ENCODE data around the gene LRRC14B.
"Not testable (repeated sequence)": the region's sequence is repeated elsewhere in the genome, so short reads cannot be mapped to it uniquely, and the experiment has no call there.

The LRRC14B gene

DNA sequence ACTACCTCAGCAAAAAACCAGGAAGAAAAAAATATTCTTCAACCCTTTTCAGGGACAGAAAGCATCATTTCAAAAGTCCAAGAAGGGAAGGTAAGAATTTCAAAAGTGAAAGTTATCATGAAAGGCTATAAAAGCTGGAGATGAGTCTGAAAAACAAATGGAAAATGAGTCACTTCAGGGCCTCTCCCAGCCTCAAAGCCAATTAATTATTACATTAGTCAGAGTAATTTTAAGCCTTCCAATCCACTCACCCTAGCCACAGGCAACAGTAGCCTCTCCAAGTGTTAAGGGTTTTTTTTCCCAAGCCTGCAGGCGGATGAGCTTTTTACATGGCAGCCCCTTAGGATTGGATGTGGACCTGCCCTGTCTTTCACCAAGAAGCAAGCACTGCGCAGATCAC is 24.0 kb downstream of the LRRC14B start:
- not testable (repeated sequence) for DNase-seq

DNA sequence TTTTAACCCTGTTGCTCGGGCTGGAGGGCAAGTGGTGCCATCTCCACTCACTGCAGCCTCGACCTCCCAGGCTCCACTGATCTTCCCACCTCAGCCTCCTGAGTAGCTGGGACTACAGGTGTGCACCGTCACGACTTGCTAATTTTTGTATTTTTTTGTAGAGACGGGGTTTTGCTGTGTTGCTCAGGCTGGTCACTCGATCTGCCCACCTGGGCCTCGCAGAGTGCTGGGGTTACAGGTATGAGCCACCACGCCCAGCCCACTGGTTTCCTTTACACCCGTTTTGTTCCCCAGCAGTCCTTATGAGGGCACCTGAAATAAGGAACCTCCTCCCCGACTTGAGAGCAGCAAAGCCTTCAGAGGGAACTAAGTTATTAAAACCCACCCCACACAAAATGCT is 24.8 kb downstream of the LRRC14B start:
- DNase-seq, result not testable (repeated sequence)

DNA sequence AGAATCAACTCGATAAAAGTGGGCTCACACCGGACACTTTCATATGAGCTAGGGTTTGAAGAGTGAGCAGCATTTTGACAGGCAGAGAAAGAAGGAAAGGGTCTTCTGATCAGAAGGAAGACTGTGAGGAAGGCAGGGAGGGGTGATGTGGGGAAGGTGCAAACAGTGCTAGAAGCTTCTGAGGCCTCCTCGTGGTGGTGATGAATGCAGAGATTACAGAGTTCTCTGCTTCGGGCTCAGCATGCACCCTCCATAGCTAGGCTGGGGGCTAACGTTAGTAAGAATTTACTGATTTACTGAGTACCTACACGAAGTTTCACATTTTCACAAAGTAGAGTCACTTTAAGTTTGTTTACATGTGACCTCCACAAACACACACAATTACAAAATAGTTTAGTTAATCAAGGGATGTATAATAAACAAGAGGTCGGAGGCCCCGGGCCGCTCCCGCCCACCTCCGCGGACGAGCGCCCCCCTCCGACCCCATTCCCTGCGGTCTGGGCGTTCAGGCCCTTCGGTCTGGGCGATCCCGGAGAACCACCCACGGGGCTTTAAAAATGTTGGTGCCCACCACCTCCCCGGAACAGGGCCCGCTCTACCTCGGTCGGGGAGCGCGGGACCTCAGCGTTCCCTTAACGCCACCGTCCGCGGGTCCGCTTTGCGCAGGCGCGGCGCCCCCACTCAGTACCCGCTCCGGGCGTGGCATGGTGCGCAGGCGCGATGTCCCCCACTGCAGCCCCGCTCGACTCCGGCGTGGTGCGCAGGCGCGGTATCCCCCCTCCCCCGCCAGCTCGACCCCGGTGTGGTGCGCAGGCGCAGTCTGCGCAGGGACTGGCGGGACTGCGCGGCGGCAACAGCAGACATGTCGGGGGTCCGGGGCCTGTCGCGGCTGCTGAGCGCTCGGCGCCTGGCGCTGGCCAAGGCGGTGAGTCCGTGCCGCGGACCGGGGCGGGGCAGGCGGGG is 26.5 kb downstream of the LRRC14B start, which contains the start of the genes CCDC127 and SDHA:
CCDC127 (minus strand) TSS at position 660 of the 963 bp plus-strand sequence. CDS start 1,304 bp downstream, outside the sequence.
SDHA (plus strand) TSS at position 827 of the 963 bp plus-strand sequence; CDS start at position 863, 36 bp downstream.
- DNase-seq, result peak; percentile 91

DNA sequence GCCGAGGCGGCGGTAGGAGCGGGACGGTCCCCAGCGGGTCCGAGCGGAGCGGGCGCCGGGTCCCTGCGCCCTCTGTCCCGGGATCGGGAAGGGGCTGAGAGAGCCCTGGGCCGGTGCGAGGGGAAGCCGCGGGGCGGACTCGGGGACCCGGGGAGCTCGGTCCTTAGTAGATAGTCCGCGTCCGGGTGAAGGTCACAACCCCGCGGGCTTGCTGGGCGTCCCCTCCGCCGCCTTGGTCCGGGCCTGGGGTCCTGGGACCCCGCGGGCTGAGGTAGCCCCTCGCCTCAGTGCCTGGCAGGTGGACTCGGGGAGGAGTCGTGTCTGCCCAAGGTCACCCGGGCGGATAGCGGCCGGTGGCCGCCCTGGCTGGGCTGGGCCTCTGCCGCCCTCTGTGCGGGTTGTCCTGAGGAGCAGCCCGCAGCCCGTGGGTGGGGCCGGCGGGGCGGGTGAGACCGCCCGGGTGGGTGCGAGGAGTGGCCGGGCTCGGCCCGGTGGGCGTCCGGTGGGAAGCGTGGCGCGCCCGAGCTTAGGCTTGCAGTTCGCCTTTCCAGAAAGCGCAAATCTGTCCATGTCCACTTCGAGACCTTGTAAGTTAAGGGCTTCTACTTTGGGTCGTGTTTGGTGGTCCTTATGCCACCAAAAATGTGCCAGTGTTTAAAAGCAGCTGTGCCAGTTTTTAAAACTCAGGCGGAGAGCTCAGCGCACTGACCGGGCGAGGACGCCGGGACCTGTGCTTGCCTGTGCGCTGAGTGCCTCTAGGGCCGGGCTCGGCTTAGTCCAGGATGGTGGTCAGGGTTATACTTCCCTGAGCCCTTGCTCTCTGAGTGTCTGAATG is 27.4 kb downstream of the LRRC14B start:
- peak; percentile 5 for DNase-seq

DNA sequence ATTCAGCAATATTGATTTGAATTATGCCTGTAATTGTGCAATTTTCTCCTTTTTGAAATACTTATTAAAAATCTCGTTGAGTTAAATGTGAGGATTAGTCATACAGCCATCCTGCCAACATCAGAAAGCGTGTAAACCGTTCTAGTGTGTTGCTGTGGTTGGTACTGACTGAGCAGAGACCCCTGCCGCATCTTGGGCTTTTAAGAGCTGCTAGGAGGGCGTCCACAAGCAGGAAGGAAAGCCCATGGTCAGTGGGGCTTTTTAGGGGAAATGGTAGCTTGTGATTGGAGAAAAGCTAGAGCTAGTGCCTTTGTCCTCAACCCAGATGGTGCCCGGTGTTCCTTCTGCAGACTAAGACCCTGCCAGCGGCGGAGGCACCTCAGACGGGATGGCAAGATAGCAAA is 28.2 kb downstream of the LRRC14B start:
- no peak for DNase-seq

DNA sequence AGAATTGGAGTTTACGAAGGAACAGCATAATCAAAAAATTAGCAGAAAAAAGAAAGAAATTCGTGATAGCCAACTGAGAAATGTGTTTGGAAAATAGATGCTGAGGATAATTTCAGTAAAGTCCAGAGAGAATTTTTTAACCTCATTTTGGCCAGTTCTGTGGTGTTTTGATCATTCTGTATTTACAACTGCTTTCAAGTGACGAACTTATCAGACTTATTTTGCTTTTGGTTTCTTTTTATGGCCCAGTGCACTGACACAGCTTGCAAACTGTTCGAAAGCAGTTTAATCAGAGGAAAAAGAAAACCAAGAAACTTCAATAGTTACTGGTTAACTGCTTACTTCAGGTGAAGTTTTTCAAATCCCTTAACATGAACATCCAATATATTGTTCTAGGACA is 28.7 kb downstream of the LRRC14B start:
- no peak for DNase-seq

DNA sequence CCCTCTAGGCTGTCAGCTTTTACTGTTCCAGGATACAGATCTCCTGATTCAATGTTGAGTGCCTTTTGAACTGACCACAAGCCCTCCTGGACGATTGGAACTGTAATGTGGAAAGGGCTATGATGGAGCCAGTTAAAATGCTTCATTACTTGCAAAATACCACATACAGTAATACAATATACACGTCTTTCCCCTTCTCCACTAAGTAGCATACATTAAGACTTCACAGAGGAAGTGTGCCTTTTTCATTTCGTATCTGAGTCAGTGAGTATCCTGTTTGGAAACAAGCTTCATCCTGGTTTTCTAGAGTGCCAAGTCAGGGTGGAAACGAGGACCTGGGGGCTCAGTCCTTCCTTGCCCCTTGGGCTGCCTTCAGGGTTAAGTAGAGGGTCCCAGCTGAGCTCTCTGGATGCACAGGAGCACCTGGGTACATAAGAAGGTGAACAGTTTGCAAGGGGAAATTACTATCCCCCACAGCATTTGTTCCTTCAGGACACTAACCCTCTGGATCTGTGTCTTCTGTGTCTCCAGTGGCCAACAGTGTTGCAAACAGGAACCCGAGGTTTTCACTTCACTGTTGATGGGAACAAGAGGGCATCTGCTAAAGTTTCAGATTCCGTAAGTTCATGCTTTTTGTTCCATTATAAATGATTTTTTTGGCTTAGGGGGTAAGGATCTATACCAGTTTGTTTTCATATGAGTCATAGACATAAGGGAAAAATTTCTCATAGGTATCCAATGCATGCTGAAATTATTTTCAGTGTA is 31.8 kb downstream of the LRRC14B start:
- not testable (repeated sequence) for DNase-seq

DNA sequence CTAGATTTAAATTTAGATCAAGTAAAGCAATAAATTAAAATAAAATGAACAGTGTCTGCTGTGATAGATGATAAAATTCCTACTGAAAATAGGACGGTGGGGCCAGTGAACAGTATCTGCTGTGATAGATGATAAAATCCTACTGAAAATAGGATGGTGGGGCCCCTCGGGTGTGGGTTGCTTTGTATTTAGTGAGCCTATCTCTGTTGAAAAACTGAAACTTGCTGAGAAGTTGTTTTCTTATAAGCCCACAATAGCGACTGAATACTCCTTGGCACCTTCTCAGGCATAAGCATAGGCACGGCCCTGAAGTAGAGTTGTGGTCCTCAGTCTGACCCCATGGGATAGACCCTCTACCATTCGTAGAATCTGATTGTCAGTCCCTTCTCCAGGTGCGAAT is 32.5 kb downstream of the LRRC14B start:
- DNase-seq, result no peak

DNA sequence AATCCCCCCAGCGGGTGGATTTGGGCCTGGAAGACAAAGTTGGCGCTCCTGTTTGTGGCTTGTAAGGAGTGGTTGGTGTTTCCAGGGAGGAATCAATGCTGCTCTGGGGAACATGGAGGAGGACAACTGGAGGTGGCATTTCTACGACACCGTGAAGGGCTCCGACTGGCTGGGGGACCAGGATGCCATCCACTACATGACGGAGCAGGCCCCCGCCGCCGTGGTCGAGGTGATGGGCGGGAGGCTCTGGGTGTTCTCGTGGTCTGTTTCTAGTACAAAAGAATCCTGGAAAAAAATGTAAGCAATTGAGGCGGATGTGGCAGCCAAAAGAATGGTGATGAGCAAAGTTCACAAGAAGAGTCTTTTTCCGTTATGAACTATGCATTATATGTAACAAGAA is 34.0 kb downstream of the LRRC14B start:
- DNase-seq, result no peak

DNA sequence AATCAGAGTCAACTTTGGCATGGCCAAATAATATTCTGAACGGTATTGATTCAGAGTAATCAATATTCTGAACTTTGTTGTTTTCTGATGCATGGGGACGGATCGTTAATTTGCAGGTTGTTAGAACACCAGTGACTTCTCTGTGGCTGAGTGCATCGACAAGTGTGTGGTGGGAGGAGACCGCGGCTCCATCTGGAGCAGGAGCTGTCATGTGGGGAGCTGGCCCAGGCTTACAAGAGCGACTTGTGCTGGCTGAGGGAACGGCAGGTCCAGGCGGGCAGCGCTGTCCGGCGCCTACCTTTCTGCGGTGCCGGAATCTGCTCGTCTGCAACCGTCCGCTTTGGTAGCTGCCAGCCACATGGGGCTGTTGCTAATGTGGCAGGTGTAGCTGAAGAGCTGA is 36.1 kb downstream of the LRRC14B start:
- DNase-seq, result not testable (repeated sequence)

DNA sequence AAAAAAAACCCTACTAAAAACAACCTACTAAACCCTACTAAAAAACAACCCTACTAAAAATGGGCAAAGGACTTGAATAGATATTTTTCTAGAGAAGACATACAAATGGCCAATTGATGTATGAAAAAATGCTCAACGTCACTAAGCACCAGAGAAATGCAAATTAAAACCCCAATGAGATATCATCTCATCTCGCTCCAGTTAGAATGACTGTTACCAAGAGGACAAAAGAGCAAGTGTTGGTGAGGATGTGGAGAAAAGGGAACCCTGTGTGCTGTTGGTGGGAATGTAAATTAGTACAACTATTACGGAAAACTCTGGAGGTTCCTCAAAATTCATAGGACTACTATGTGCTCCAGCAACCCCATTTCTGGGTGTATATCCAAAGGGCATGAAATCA is 37.6 kb downstream of the LRRC14B start:
- no peak for DNase-seq

DNA sequence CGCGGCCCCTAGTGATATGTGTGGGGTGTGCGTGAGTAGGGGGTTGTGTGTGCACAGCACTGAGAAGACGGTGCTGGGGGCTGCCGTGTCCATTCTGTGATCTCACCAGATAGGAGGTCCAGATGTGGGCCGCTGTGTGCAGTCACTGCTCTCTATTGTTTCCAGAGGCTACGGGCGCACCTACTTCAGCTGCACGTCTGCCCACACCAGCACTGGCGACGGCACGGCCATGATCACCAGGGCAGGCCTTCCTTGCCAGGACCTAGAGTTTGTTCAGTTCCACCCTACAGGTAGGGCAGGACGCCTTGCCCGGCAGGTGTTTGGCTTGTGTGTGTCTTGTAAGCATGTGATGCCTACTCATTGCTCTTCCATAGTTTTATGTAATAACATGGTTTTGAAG is 39.4 kb downstream of the LRRC14B start:
- no peak for DNase-seq

DNA sequence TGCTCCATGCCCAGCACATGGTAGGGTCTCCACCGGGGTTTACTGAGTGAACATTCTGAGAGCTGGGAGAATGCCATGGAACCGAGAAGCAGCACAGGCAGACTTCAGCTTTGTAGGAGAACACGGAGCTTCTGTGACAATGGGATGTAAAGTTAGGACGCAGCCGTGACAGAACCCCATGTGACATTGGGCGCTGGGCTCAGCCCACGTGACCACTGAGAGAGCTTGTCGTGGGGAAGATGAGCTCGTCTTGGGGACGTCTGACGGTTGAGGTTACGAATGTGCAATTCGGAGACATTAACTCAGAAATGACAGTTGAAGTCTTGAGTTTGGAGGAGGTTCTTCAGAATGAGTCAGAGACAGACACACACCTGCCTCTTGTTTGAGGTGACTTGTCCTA is 40.4 kb downstream of the LRRC14B start:
- DNase-seq, result no peak

DNA sequence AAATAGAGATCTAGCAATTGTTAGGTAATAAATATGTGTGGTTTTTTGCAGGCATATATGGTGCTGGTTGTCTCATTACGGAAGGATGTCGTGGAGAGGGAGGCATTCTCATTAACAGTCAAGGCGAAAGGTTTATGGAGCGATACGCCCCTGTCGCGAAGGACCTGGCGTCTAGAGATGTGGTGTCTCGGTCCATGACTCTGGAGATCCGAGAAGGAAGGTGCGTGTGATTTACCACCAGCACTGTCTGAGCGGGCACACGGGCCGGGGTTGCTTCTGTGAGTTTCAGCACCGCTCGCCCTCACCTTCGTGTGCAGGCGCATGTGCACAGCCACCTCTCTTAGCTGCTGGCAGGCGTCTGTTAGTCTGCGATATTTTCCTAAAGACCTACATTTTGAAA is 42.1 kb downstream of the LRRC14B start:
- DNase-seq, result not testable (repeated sequence)

DNA sequence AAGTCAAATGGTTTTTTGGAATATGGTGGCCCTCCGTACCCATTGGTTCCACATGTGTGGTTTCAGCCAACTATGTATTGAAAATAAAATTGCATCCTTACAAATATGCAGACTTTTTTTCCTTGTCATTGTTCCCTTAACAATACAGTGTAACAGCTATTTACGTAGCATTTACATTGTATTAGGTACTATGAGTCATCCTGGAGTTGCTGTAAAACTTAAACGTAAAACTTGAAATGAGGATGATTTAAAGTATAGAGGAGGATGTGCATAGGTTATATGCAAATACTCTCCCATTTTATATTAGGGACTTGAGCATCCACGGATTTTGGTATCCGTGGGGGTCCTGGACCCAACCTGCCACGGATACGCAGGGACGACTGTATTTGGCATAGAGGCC is 43.2 kb downstream of the LRRC14B start:
- DNase-seq, result no peak

DNA sequence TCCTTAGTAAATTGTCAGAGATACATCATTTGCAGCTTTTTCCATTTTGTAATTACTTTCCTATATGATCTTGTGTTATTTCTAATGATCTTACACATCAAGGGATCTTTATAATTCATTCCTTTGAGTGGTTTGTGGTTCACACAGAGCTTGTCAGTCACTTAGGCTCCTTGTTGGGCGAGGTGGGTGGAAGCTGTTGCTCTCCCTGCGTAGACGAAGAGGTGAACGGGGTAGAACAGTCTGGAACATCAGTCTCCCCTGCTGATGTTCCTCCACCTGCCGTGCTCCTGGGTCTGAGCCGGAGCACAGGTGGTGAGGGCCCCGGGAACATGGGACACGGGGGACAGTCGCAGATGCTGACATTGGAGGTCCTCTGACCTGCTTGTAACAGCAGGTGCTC is 44.2 kb downstream of the LRRC14B start:
- DNase-seq, result not testable (repeated sequence)

DNA sequence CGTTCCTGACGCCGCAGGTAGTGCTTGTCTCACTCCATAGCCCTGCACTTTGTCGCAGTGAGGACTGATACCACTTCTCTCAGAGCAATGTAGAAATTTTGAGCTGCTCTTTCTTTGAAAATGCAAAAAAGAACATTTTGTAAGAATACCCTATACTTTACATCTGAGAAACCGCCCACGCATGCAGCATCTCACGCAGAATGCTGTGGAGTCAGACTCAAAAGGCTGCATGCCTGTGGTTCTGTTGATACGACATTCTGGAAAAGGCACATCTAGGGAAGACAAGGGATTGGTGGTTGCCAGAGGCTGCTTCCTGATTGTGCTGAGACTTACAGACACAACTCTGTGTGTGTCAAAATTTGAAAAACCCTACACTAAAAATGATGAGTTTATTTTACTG is 46.6 kb downstream of the LRRC14B start:
- DNase-seq, result not testable (repeated sequence)

DNA sequence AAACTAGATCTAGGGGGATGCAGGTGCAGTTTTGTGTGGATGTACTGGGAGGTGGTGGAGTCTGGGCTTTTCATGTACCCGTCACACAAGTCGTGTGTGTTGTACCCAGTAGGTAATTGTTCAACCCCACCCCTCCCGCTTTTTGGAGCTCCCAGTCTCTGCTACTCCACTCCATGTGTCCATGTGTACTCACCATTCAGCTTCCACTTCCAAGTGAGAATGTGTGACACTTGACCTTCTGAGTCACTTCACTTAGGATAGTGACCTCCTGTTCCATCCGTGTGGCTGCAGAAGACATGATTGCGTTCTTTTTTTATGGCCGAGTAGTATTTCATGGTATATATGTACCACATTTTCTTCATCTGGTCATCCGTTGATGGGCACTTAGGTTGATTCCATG is 49.3 kb downstream of the LRRC14B start:
- DNase-seq, result not testable (repeated sequence)

DNA sequence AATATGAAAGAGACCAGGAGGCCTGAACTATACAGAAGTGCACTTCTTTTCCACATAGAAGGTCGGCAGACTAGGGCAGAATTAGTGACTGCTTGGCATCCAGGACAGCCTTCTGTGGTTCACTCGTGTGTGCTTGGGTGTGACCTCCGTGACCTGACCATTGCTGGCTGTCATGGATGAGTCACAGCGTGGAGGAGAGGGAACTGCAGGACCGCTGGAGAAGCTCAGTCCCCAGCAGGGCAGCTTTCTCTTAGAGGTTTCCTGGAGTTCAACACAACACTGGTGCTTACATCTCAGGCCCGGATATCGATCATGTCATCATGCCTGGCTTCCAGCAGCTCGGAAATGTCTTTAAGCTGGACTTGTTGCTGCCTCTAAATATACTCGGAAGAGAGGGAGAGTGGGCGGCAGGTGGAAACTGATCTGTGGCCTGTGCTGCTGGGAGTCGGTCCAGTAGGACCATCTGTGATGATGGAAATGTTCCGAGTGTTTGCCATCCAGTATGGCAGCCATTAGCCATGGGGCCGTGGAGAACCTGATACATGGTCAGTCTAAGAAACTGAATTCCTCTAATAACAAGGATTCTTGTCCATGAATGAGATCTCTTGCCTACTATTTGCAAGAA is 49.9 kb downstream of the LRRC14B start:
- not testable (repeated sequence) for DNase-seq

DNA sequence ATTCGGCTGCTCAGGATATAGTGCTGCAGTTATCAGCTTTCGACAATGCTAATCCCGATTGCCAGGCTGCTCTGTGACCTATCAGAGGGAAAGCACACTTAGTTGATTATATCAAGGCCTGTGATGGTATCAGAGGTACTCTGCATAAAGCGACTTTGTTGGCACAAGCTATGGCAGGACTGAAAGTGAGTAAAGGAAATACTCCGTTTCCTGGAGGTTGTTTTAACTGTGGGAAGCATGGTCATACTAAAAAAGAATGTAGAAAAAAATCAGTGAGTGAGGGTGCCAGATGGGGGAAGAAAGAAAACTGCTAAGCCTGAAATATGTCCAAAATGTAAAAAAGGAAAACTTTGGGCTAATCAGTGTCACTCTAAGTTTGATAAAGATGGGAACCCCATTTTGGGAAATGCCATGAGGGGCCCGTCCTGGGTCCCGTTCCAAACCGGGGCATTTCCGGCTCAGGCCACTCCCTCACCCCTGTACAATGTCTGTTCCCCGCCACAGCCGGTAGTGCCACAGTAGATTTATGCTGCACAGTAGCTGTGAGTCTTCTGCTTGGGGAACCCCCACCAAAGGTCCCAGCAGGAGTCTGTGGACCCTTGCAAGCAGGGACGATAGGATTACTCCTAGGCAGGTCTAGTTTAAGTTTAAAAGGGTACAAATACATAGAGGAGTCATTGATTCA is 52.5 kb downstream of the LRRC14B start:
- DNase-seq, result not testable (repeated sequence)

DNA sequence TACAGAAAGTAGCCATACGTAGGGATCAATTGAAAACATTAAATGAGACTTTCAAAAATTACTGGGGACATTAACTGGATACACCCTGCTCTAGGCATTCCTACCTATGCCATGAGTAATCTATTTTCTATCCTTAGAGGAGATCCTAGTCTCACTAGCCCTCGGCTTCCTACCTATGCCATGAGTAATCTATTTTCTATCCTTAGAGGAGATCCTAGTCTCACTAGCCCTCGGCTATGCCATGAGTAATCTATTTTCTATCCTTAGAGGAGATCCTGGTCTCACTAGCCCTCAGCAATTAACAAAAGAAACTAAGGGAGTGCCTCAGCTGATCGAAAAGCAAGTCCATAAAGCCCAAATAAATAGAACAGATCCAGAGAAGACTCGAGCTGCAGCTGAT is 54.4 kb downstream of the LRRC14B start:
- not testable (repeated sequence) for DNase-seq
